Fibroblast of pulmonary artery (primary cell): ENCODE results near the gene C1orf198.
A peak's percentile ranks its signal among the peaks of the same experiment; 100 is the strongest.

ENCODE experiments used
- DNase-seq: peaks from one replicate; pipeline ENCODE4 v3.0.0-alpha.2; 2010; ENCODE audit warnings: low read depth
- H3K4me3 ChIP-seq: replicated peaks from 2 replicates; pipeline ENCODE4 v1.5.1; 2011; ENCODE audit warnings: low read depth, mild to moderate bottlenecking, control low read depth, low read length, moderate library complexity
- CTCF ChIP-seq: IDR thresholded peaks from 2 replicates; pipeline ENCODE4 v1.5.1; 2011; ENCODE audit warnings: mild to moderate bottlenecking, control low read depth, low read length, inconsistent platforms; ENCODE audit errors: missing control alignments

The C1orf198 gene

GRCh38 chr1:230836793-230837192, 31.5 kb downstream of the C1orf198 start:
- H3K4me3 ChIP-seq = no peak overlapping the region
- TF ChIP-seq CTCF = no peak
- no peak for DNase-seq

GRCh38 chr1:230836347-230836746, 32.0 kb downstream of the C1orf198 start:
- DNase-seq = no peak
- no peak for TF ChIP-seq CTCF
- H3K4me3 ChIP-seq = no peak overlapping the region

GRCh38 chr1:230834292-230834691, 34.0 kb downstream of the C1orf198 start:
- no peak overlapping the region for H3K4me3 ChIP-seq
- TF ChIP-seq CTCF = no peak
- no peak for DNase-seq

- no peak for TF ChIP-seq CTCF
- H3K4me3 ChIP-seq = no peak overlapping the region
- no peak for DNase-seq
These were observed 34.8 kb downstream of the C1orf198 start for GRCh38 chr1:230833511-230833910.

- H3K4me3 ChIP-seq = no peak overlapping the region
These were observed 35.8 kb downstream of the C1orf198 start for GRCh38 chr1:230832476-230832875.

GRCh38 chr1:230831771-230832170, 36.5 kb downstream of the C1orf198 start:
- H3K4me3 ChIP-seq = no peak overlapping the region
- no peak for TF ChIP-seq CTCF
- peak; percentile 57 for DNase-seq

More at GRCh38 chr1:230832476-230832875, 35.8 kb downstream of the C1orf198 start:
- DNase-seq = peak; percentile 12
- no peak for TF ChIP-seq CTCF

GRCh38 chr1:230828421-230828820, 39.9 kb downstream of the C1orf198 start:
- TF ChIP-seq CTCF = no peak
- no peak overlapping the region for H3K4me3 ChIP-seq
- no peak for DNase-seq
